Trophoblast cell (in vitro differentiated cells and primary cell): Measurements from ENCODE around the gene APBA2.

Experiments used
- DNase-seq, 2 donors: peaks; one replicate each; pipeline ENCODE4 v3.0.0-alpha.2; 2016
- H2AFZ ChIP-seq: 2 replicates; pipeline ENCODE4 v1.6.1; 2013; ENCODE audit warnings: low read length, moderate library complexity, mild to moderate bottlenecking; ENCODE audit not compliant: insufficient read depth, poor library complexity
- H2AK5ac ChIP-seq: 2 replicates; pipeline ENCODE4 v1.6.1; 2013; ENCODE audit warnings: mild to moderate bottlenecking, low read length
- H2BK120ac ChIP-seq: 2 replicates; pipeline ENCODE4 v1.6.1; 2013; ENCODE audit warnings: low read length, mild to moderate bottlenecking, moderate library complexity; ENCODE audit not compliant: insufficient read depth, poor library complexity
- H2BK12ac ChIP-seq: 2 replicates; pipeline ENCODE4 v1.6.1; 2013; ENCODE audit warnings: mild to moderate bottlenecking, low read length, moderate library complexity
- H2BK5ac ChIP-seq: 2 replicates; pipeline ENCODE4 v1.6.1; 2013; ENCODE audit warnings: low read length, low read depth, moderate library complexity, mild to moderate bottlenecking; ENCODE audit not compliant: poor library complexity
- H3K14ac ChIP-seq: 2 replicates; pipeline ENCODE4 v1.6.1; 2013; ENCODE audit warnings: mild to moderate bottlenecking, low read length
- H3K18ac ChIP-seq: 2 replicates; pipeline ENCODE4 v1.6.1; 2013; ENCODE audit warnings: mild to moderate bottlenecking, low read length
- H3K23ac ChIP-seq: 2 replicates; pipeline ENCODE4 v1.6.1; 2013; ENCODE audit warnings: low read length
- H3K27ac ChIP-seq: 2 replicates; pipeline ENCODE4 v1.5.1; 2013; ENCODE audit warnings: low read depth, mild to moderate bottlenecking, inconsistent platforms, low read length, moderate library complexity
- H3K27me3 ChIP-seq: 2 replicates; pipeline ENCODE4 v1.6.1; 2013; ENCODE audit warnings: inconsistent platforms, mild to moderate bottlenecking, low read length, moderate library complexity; ENCODE audit not compliant: insufficient read depth
- H3K36me3 ChIP-seq, 2 experiments: 1 replicate in 1 of 2; 2 replicates in 1 of 2; pipeline ENCODE4 v1.6.1; 2013; ENCODE audit warnings: low read length in 2 of 2, mild to moderate bottlenecking in 2 of 2, moderate library complexity in 1 of 2; ENCODE audit not compliant: insufficient read depth in 2 of 2, control insufficient read depth in 1 of 2
- H3K4ac ChIP-seq: 2 replicates; pipeline ENCODE4 v1.6.1; 2013; ENCODE audit warnings: low read depth, mild to moderate bottlenecking, low read length, moderate library complexity
- H3K4me1 ChIP-seq, 2 experiments: 1 replicate in 1 of 2; 2 replicates in 1 of 2; pipeline ENCODE4 v1.6.1; 2013; ENCODE audit warnings: low read length in 2 of 2, mild to moderate bottlenecking in 2 of 2, moderate library complexity in 1 of 2; ENCODE audit not compliant: insufficient read depth in 2 of 2, control insufficient read depth in 1 of 2
- H3K4me2 ChIP-seq: 2 replicates; pipeline ENCODE4 v1.6.1; 2013; ENCODE audit warnings: inconsistent platforms, mild to moderate bottlenecking, low read length, moderate library complexity
- H3K4me3 ChIP-seq: 2 replicates; pipeline ENCODE4 v1.5.1; 2013; ENCODE audit warnings: mild to moderate bottlenecking, low read depth, low read length, inconsistent platforms
- H3K79me1 ChIP-seq: one replicate; pipeline ENCODE4 v1.6.1; 2013; ENCODE audit warnings: low read length
- H3K79me2 ChIP-seq: 2 replicates; pipeline ENCODE4 v1.6.1; 2013; ENCODE audit warnings: low read length, mild to moderate bottlenecking; ENCODE audit not compliant: control insufficient read depth, insufficient read depth, poor library complexity
- H3K9ac ChIP-seq: 2 replicates; pipeline ENCODE4 v1.6.1; 2013; ENCODE audit warnings: mild to moderate bottlenecking, low read length
- H3K9me3 ChIP-seq: 2 replicates; pipeline ENCODE4 v1.6.1; 2013; ENCODE audit warnings: low read depth, mild to moderate bottlenecking, control low read depth, inconsistent platforms, low read length; ENCODE audit not compliant: insufficient read depth
- H4K12ac ChIP-seq: 2 replicates; pipeline ENCODE4 v1.6.1; 2013; ENCODE audit warnings: low read depth, mild to moderate bottlenecking, low read length, moderate library complexity
- H4K8ac ChIP-seq: 2 replicates; pipeline ENCODE4 v1.6.1; 2013; ENCODE audit warnings: low read depth, mild to moderate bottlenecking, low read length, moderate library complexity
- H4K91ac ChIP-seq: one replicate; pipeline ENCODE4 v1.6.1; 2013; ENCODE audit warnings: low read depth, mild to moderate bottlenecking, low read length, moderate library complexity
- WGBS: extraction: QIAGEN DNeasy Blood & Tissue Kit; methylation state at CpG from one replicate; pipeline ENCODE4 v1.1.7; 2013; ENCODE audit warnings: missing lambda C conversion rate; ENCODE audit not compliant: insufficient read length, insufficient coverage; ENCODE audit errors: extremely low coverage; 5-methylcytosine and 5-hydroxymethylcytosine counted together

Gene APBA2

DNA sequence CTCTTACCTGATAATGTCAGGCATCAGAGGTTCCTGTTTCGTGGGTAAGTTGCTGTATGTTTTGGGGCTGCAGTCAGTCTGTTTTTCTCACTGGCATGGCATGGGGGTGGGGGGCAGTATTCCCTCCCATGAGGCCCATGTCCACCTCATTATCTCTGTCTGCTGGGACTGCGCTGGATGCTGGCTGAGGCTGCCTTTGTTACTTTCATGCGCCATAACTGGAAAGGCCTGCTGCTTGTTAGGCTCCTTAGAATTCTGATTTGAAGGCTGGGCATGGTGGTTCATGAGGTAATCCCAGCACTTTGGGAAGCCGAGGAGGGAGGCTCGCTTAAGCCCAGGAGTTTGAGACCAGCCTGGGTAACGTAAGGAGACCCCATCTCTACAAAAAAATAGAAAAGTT lies 9.8 kb downstream of the APBA2 start:
- H3K9me3 ChIP-seq = peaks cover 1% of the 10 kb centered on the region
- no peak overlapping the region for H2BK5ac ChIP-seq
- H3K27me3 ChIP-seq = no peaks in the 10 kb centered on the region
- no peak for DNase-seq
- H4K91ac ChIP-seq = no peak overlapping the region
- H3K4me1 ChIP-seq = no peaks in the 10 kb centered on the region
- H2BK12ac ChIP-seq = no peak overlapping the region
- H3K4ac ChIP-seq = no peak overlapping the region
- H2AFZ ChIP-seq = no peak overlapping the region
- no peak overlapping the region for H3K9ac ChIP-seq
- no peaks in the 10 kb centered on the region for H3K79me1 ChIP-seq
- no peaks in the 10 kb centered on the region for H3K36me3 ChIP-seq
- no CpG with 5 or more reads among the region's 6 CpGs for WGBS
- H2AK5ac ChIP-seq = no peak overlapping the region
- H4K12ac ChIP-seq = no peak overlapping the region
- no peak overlapping the region for H2BK120ac ChIP-seq
- H3K4me2 ChIP-seq = no peak overlapping the region
- H3K14ac ChIP-seq = no peak overlapping the region
- no peak overlapping the region for H4K8ac ChIP-seq
- no peak overlapping the region for H3K27ac ChIP-seq
- H3K23ac ChIP-seq = no peak overlapping the region
- H3K18ac ChIP-seq = no peak overlapping the region
- H3K4me3 ChIP-seq = no peak overlapping the region
- H3K79me2 ChIP-seq = no peaks in the 10 kb centered on the region

DNA sequence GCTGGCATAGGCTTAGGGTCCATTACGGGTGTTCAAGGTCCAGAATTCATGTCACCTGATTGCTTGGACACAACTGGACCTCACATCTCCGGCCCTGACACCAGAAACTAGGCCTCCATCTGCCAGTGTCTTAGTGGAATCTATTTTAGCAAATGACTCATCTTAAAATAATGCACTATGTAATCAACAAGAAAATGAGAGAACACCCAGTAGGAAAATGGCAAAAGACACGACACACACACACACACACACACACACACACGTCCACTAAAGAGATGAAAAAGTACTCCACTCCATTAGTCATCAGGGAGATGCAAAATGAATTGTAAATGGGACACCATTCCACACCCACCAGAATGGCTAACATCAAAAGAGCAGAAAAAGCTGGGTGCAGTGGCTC lies 11.2 kb downstream of the APBA2 start:
- Histone ChIP-seq H3K9me3 (peaks cover 1% of the 10 kb centered on the region), H3K36me3 (no peaks in the 10 kb centered on the region), H3K4ac (no peak overlapping the region), H3K4me3 (no peak overlapping the region), H3K27me3 (no peaks in the 10 kb centered on the region), H2BK5ac (no peak overlapping the region), H2AK5ac (no peak overlapping the region), H3K27ac (no peak overlapping the region), H2BK120ac (no peak overlapping the region), H3K23ac (no peak overlapping the region), H4K12ac (no peak overlapping the region), H3K14ac (no peak overlapping the region), H3K4me1 (no peaks in the 10 kb centered on the region), H3K4me2 (no peak overlapping the region), H3K79me1 (no peaks in the 10 kb centered on the region), H4K91ac (no peak overlapping the region), H2BK12ac (no peak overlapping the region), H2AFZ (no peak overlapping the region), H3K18ac (no peak overlapping the region), H4K8ac (no peak overlapping the region), H3K9ac (no peak overlapping the region), H3K79me2 (no peaks in the 10 kb centered on the region)
- DNase-seq = peak in 1 of 2 donors; percentile 5
- no CpG with 5 or more reads among the region's 4 CpGs for WGBS

DNA sequence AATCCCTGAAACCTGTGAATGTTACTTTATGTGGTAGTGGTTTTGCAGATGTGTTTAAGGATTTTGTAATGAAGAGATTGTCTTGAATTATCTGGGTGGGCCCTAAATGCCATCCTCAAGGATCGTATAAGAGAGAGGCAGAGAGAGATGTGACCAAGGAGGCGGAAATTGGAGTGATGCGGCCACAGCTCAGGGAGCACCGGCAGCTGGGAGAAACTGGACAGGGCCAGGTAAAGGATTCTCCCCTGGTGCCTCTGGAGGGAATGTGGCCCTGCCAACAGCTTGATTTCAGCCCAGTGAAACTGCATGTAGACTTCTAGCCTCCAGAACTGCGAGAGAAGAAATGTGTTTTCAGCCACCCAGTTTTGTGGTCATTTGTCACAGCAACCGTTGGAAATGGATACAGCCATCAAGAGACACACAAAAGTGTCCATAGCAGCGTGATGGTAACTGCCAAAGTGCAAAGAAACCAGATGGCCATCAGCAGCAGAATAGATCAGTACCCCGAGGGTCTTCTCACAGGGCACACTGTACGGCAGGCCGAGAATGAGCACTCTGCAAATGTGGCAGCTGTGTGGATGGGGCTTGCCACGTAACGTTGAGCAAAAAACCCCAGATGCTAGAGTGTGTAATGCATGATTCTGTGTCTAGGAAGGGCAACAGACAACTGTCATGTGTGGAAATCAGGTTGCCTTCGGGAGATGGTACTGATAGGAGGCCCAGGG lies 12.2 kb downstream of the APBA2 start:
- Histone ChIP-seq H3K36me3 (no peaks in the 10 kb centered on the region), H4K12ac (no peak overlapping the region), H2BK5ac (no peak overlapping the region), H3K14ac (no peak overlapping the region), H3K4me3 (no peak overlapping the region), H2AFZ (no peak overlapping the region), H4K91ac (no peak overlapping the region), H3K27ac (no peak overlapping the region), H3K79me1 (no peaks in the 10 kb centered on the region), H3K4me1 (no peaks in the 10 kb centered on the region), H2AK5ac (no peak overlapping the region), H4K8ac (no peak overlapping the region), H3K79me2 (no peaks in the 10 kb centered on the region), H3K18ac (no peak overlapping the region), H3K9ac (no peak overlapping the region), H2BK12ac (no peak overlapping the region), H3K27me3 (no peaks in the 10 kb centered on the region), H3K4ac (no peak overlapping the region), H3K23ac (no peak overlapping the region), H3K9me3 (peaks cover 1% of the 10 kb centered on the region), H2BK120ac (no peak overlapping the region), H3K4me2 (no peak overlapping the region)
- WGBS = no CpG with 5 or more reads among the region's 13 CpGs
- no peak for DNase-seq

DNA sequence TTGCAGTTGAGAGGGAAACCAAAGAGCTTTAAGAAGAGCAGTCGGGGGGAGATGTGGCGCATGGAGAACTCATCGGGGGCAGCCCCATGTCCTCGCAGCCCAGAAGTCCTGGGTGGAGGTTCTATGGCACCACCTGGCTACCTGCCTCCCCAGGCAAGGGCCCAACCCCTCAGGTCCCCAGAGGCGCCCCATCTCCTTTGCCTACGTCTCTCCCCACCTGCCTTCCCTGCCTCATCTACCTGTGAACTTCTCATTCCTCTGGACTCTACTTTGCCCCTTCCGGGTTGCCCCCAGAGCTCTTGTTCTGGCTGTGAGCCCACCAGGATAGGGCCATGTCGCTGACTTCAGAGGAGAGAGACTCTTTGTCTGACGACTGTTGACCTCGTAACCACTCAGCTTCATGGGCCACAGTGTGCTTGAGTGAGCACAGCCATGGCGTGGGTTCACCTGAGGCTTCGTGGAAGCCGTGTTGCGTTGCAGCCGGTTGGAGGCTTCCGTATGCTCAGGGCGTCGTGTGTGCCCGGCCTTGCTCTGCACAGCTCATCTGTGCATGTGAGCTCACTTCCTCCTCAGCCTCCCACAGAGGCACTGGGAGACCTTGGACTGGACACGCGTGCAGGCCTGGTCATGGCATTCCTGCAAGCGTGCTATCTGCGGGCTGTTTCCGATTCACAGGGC lies 13.4 kb downstream of the APBA2 start:
- no peak overlapping the region for H3K14ac ChIP-seq
- H4K12ac ChIP-seq = no peak overlapping the region

More for the DNA sequence above, 13.4 kb downstream of the APBA2 start:
- H2BK12ac ChIP-seq = no peak overlapping the region
- no peak overlapping the region for H2BK5ac ChIP-seq
- no peaks in the 10 kb centered on the region for H3K79me1 ChIP-seq
- no peak overlapping the region for H3K23ac ChIP-seq
- DNase-seq = no peak
- no peaks in the 10 kb centered on the region for H3K27me3 ChIP-seq
- no peak overlapping the region for H3K4ac ChIP-seq
- no peak overlapping the region for H3K9ac ChIP-seq
- no peak overlapping the region for H2AFZ ChIP-seq
- H3K79me2 ChIP-seq = no peaks in the 10 kb centered on the region
- H4K8ac ChIP-seq = no peak overlapping the region
- no peak overlapping the region for H4K91ac ChIP-seq
- no peak overlapping the region for H3K18ac ChIP-seq
- H2AK5ac ChIP-seq = no peak overlapping the region
- no peak overlapping the region for H3K4me3 ChIP-seq
- no peak overlapping the region for H3K4me2 ChIP-seq
- no peaks in the 10 kb centered on the region for H3K4me1 ChIP-seq
- no peak overlapping the region for H2BK120ac ChIP-seq
- no CpG with 5 or more reads among the region's 24 CpGs for WGBS
- H3K27ac ChIP-seq = no peak overlapping the region
- H3K9me3 ChIP-seq = peaks cover 1% of the 10 kb centered on the region
- H3K36me3 ChIP-seq = no peaks in the 10 kb centered on the region
